Peyer's patch (tissue), 4 donors: ENCODE results near the gene FGF22. TPM values are rescaled to one million over a fixed set of nuclear protein-coding genes. Genes with fewer than 3 reads are reported as not detected.

Experiments
- DNase-seq, 3 donors: peaks; one replicate each; pipeline ENCODE4 v3.0.0-alpha.2; 2017 to 2019
- H3K27ac ChIP-seq, 4 donors: fragments of 200-600 bp; sonication (generic); one replicate each; pipeline ENCODE4 v1.5.1; 2016 to 2019
- H3K27me3 ChIP-seq, 2 donors: fragments of 200-600 bp; sonication (generic); one replicate each; pipeline ENCODE4 v1.5.1; 2019
- H3K36me3 ChIP-seq, 3 donors: fragments of 200-600 bp; sonication (generic); one replicate each; pipeline ENCODE4 v1.5.1; 2016 to 2019
- H3K4me1 ChIP-seq, 4 donors: fragments of 200-600 bp; sonication (generic); one replicate each; pipeline ENCODE4 v1.5.1; 2016 to 2019
- H3K4me3 ChIP-seq, 4 donors: fragments of 200-600 bp; sonication (generic); 1 replicate in 3 of 4; 2 replicates in 1 of 4; pipeline ENCODE4 v1.5.1; 2016 to 2019; ENCODE audit warnings: mild to moderate bottlenecking in 1 of 4
- H3K9me3 ChIP-seq, 4 donors: fragments of 200-600 bp; sonication (generic); one replicate each; pipeline ENCODE4 v1.5.1; 2016 to 2019; ENCODE audit warnings: mild to moderate bottlenecking in 1 of 4
- CTCF ChIP-seq, 6 experiments: fragments of 450-650 bp in 4 of 6; fragments of 200-600 bp in 2 of 6; sonication (generic) in 1 of 6; IDR thresholded peaks; one replicate each; pipeline ENCODE4 v1.5.1; 2017 to 2019; ENCODE audit warnings: antibody characterized with exemption in 6 of 6, mild to moderate bottlenecking in 3 of 6, moderate library complexity in 1 of 6
- POLR2A ChIP-seq, 2 donors: fragments of 450-650 bp; IDR thresholded peaks; one replicate each; pipeline ENCODE4 v1.5.1; 2017; ENCODE audit warnings: antibody characterized with exemption in 2 of 2, mild to moderate bottlenecking in 2 of 2, moderate library complexity in 2 of 2
- total RNA-seq, 4 donors: library from RNA; depleted of rRNA; stranded (reverse); fragments of >200 nt; gene quantifications; one replicate each; pipeline ENCODE4 v1.1.0, GENCODE V29; 2016

Gene FGF22
- total RNA-seq, 4 donors from 2014 or later: not detected

- peak overlapping the region; percentile 76 to 96 (median 91) for H3K27ac ChIP-seq
- peak in 2 of 3 donors; percentile 64 to 66 for DNase-seq
- peaks cover 3 to 42% (median 13%) of the 10 kb centered on the region in 4 donors for H3K4me1 ChIP-seq
- no peaks in the 10 kb centered on the region for H3K36me3 ChIP-seq
- H3K4me3 ChIP-seq: peak overlapping the region; percentile 72 to 95 (median 85)
- TF ChIP-seq POLR2A (IDR thresholded peaks at IDR 0.05) (no peak), CTCF (IDR thresholded peaks at IDR 0.05) (no peak)
- H3K27me3 ChIP-seq: peaks cover 0 to 3% of the 10 kb centered on the region in 2 donors
- no peaks in the 10 kb centered on the region for H3K9me3 ChIP-seq
These were observed 40.0 kb downstream of the FGF22 start for GRCh38 chr19:679418-680286.

- Histone ChIP-seq H3K36me3 (no peaks in the 10 kb centered on the region), H3K9me3 (no peaks in the 10 kb centered on the region), H3K27me3 (peaks cover 0 to 3% of the 10 kb centered on the region in 2 donors), H3K4me3 (peak overlapping the region; percentile 72 to 95 (median 85)), H3K4me1 (peaks cover 3 to 39% (median 13%) of the 10 kb centered on the region in 4 donors), H3K27ac (peak overlapping the region; percentile 76 to 96 (median 91))
- TF ChIP-seq CTCF (IDR thresholded peaks at IDR 0.05) (peak; percentile 35 to 76 (median 59)), POLR2A (IDR thresholded peaks at IDR 0.05) (peak; percentile 48 to 82)
- peak; percentile 99 to 100 (median 100) for DNase-seq
These were observed 40.8 kb downstream of the FGF22 start for GRCh38 chr19:680287-681028.

GRCh38 chr19:681029-682019, 41.6 kb downstream of the FGF22 start:
- peaks cover 0 to 3% of the 10 kb centered on the region in 2 donors for H3K27me3 ChIP-seq
- H3K27ac ChIP-seq: peak overlapping the region; percentile 76 to 96 (median 91)
- TF ChIP-seq POLR2A (IDR thresholded peaks at IDR 0.05): no peak
- TF ChIP-seq CTCF (IDR thresholded peaks at IDR 0.05): no peak
- peak overlapping the region; percentile 72 to 95 (median 85) for H3K4me3 ChIP-seq
- peak in 2 of 3 donors; percentile 86 to 94 for DNase-seq
- H3K36me3 ChIP-seq: no peaks in the 10 kb centered on the region
- peaks cover 0 to 31% (median 11%) of the 10 kb centered on the region in 4 donors for H3K4me1 ChIP-seq
- H3K9me3 ChIP-seq: no peaks in the 10 kb centered on the region

- no peaks in the 10 kb centered on the region for H3K27me3 ChIP-seq
- peaks cover 0 to 19% (median 10%) of the 10 kb centered on the region in 4 donors for H3K4me1 ChIP-seq
- DNase-seq: no peak
- H3K9me3 ChIP-seq: no peaks in the 10 kb centered on the region
- H3K4me3 ChIP-seq: no peak overlapping the region
- no peak overlapping the region for H3K27ac ChIP-seq
- TF ChIP-seq CTCF (IDR thresholded peaks at IDR 0.05) (no peak), POLR2A (IDR thresholded peaks at IDR 0.05) (no peak)
- H3K36me3 ChIP-seq: no peaks in the 10 kb centered on the region
These were observed 43.1 kb downstream of the FGF22 start for GRCh38 chr19:682678-683320.
